NT2/D1 (cell line): ENCODE results near the gene DCUN1D4.

Experiments
- SUZ12 ChIP-seq: IDR thresholded peaks from 2 replicates; pipeline ENCODE4 v1.6.1; 2011; ENCODE audit not compliant: insufficient read length, insufficient read depth; ENCODE audit errors: extremely low read depth
- YY1 ChIP-seq: IDR thresholded peaks from 2 replicates; pipeline ENCODE4 v1.6.1; 2011; ENCODE audit not compliant: insufficient read length, insufficient read depth
- ZNF274 ChIP-seq: IDR thresholded peaks from 2 replicates; pipeline ENCODE4 v1.6.1; 2011; ENCODE audit warnings: mild to moderate bottlenecking, low read depth, low read length

GRCh38 chr4:51909236-51909703 lies 66.3 kb downstream of the DCUN1D4 start:
- TF ChIP-seq SUZ12, result no peak
- no peak for TF ChIP-seq YY1
- TF ChIP-seq ZNF274, result no peak
